ENCODE measurements around the gene DLG2.

- TF ChIP-seq CTCF (IDR thresholded peaks at IDR 0.05): no peak
- TF ChIP-seq POLR2AphosphoS5 (IDR thresholded peaks at IDR 0.05): no peak
Measured at GRCh38 chr11:84793318-84793717, 833.8 kb downstream of the DLG2 start.
